Measurements from ENCODE around the gene PHLDA1. TPM values are rescaled to one million over a fixed set of nuclear protein-coding genes. Genes with fewer than 3 reads are reported as not detected.

The PHLDA1 gene
- total RNA-seq, 1 donor from 2014 or later, result 44.2 TPM

GRCh38 chr12:76023069-76023690, 8.4 kb downstream of the PHLDA1 start:
- Mint-ChIP-seq H3K9me3 (no peaks in the 10 kb centered on the region), H3K4me3 (ENCODE audit: low read depth) (no peak overlapping the region), H3K4me1 (ENCODE audit: low read depth) (peaks cover 69% of the 10 kb centered on the region), H3K27me3 (ENCODE audit: low read depth) (no peaks in the 10 kb centered on the region), H3K27ac (peak overlapping the region; percentile 59), H3K36me3 (ENCODE audit: low read depth) (peaks cover 38% of the 10 kb centered on the region)
- intact Hi-C loops (cut with micrococcal nuclease), result loop anchor here (5.0 kb wide), 1 partner anchor 366 kb away; no protein-coding TSS in a partner anchor
- no peak for DNase-seq (ENCODE audit: low spot score)

- peak overlapping the region; percentile 59 for H3K27ac Mint-ChIP-seq
- intact Hi-C loops (cut with micrococcal nuclease), result loop anchor here (5.0 kb wide), 1 partner anchor 365 kb away; no protein-coding TSS in a partner anchor
- H3K36me3 Mint-ChIP-seq (ENCODE audit: low read depth), result peaks cover 35% of the 10 kb centered on the region
- no peak for DNase-seq (ENCODE audit: low spot score)
- no peak overlapping the region for H3K4me3 Mint-ChIP-seq (ENCODE audit: low read depth)
- H3K9me3 Mint-ChIP-seq, result no peaks in the 10 kb centered on the region
- H3K27me3 Mint-ChIP-seq (ENCODE audit: low read depth), result no peaks in the 10 kb centered on the region
- peaks cover 70% of the 10 kb centered on the region for H3K4me1 Mint-ChIP-seq (ENCODE audit: low read depth)
Observed at GRCh38 chr12:76022506-76022905, 9.1 kb downstream of the PHLDA1 start.

- H3K36me3 Mint-ChIP-seq (ENCODE audit: low read depth), result peaks cover 20% of the 10 kb centered on the region
Observed at GRCh38 chr12:76020731-76021672, 10.6 kb downstream of the PHLDA1 start.

GRCh38 chr12:76020281-76020680, 11.3 kb downstream of the PHLDA1 start:
- peaks cover 13% of the 10 kb centered on the region for H3K36me3 Mint-ChIP-seq (ENCODE audit: low read depth)
- peak; percentile 73 for DNase-seq (ENCODE audit: low spot score)
- peak overlapping the region; percentile 99 for H3K27ac Mint-ChIP-seq
- H3K4me3 Mint-ChIP-seq (ENCODE audit: low read depth), result peak overlapping the region; percentile 53
- intact Hi-C loops (cut with micrococcal nuclease), result loop anchor here (1.0 to 5.0 kb wide), 9 partner anchors 11 to 540 kb away; partner anchors contain the start of genes GLIPR1 and PHLDA1
- H3K27me3 Mint-ChIP-seq (ENCODE audit: low read depth), result no peaks in the 10 kb centered on the region
- H3K4me1 Mint-ChIP-seq (ENCODE audit: low read depth), result peaks cover 60% of the 10 kb centered on the region
- H3K9me3 Mint-ChIP-seq, result no peaks in the 10 kb centered on the region

More at GRCh38 chr12:76020731-76021672, 10.6 kb downstream of the PHLDA1 start:
- DNase-seq (ENCODE audit: low spot score), result peak; percentile 67
- no peaks in the 10 kb centered on the region for H3K9me3 Mint-ChIP-seq
- peak overlapping the region; percentile 66 for H3K4me3 Mint-ChIP-seq (ENCODE audit: low read depth)
- no peaks in the 10 kb centered on the region for H3K27me3 Mint-ChIP-seq (ENCODE audit: low read depth)
- intact Hi-C loops (cut with micrococcal nuclease), result loop anchor here (1.0 to 5.0 kb wide), 9 partner anchors 10 to 541 kb away; partner anchors contain the start of genes GLIPR1 and PHLDA1
- peaks cover 60% of the 10 kb centered on the region for H3K4me1 Mint-ChIP-seq (ENCODE audit: low read depth)
- H3K27ac Mint-ChIP-seq, result peak overlapping the region; percentile 99

GRCh38 chr12:76018672-76019071, 12.9 kb downstream of the PHLDA1 start:
- peaks cover 5% of the 10 kb centered on the region for H3K36me3 Mint-ChIP-seq (ENCODE audit: low read depth)
- no peak overlapping the region for H3K4me3 Mint-ChIP-seq (ENCODE audit: low read depth)
- H3K27ac Mint-ChIP-seq, result peak overlapping the region; percentile 33
- intact Hi-C loops (cut with micrococcal nuclease), result no loop called here
- H3K4me1 Mint-ChIP-seq (ENCODE audit: low read depth), result peaks cover 57% of the 10 kb centered on the region
- DNase-seq (ENCODE audit: low spot score), result no peak
- H3K9me3 Mint-ChIP-seq, result no peaks in the 10 kb centered on the region
- no peaks in the 10 kb centered on the region for H3K27me3 Mint-ChIP-seq (ENCODE audit: low read depth)

DNA sequence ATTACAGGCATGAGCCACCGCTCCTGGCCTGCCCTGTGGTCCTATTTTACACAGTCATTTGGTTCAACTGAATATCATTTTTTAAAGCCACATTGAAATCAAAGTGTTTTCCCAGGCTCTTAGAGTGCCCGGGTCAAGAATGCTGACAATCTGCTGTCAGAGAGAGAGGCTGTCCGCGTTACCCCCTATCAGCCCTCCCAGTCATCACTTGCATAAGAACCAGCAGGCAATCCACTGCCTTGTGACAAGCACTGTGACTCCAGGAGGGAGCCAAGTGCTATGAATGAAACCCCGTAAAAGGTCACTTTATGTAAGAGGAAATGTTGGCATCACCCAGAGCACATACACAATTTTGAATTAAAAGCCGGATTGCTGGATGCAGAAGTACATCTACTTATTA, 13.5 kb downstream of the PHLDA1 start:
- Mint-ChIP-seq H3K27ac (no peak overlapping the region), H3K36me3 (ENCODE audit: low read depth) (peaks cover 5% of the 10 kb centered on the region), H3K4me3 (ENCODE audit: low read depth) (no peak overlapping the region), H3K9me3 (no peaks in the 10 kb centered on the region), H3K27me3 (ENCODE audit: low read depth) (no peaks in the 10 kb centered on the region), H3K4me1 (ENCODE audit: low read depth) (peaks cover 57% of the 10 kb centered on the region)
- DNase-seq (ENCODE audit: low spot score), result no peak
- intact Hi-C loops (cut with micrococcal nuclease), result no loop called here

- Mint-ChIP-seq H3K4me1 (ENCODE audit: low read depth) (peaks cover 29% of the 10 kb centered on the region), H3K27ac (no peak overlapping the region), H3K36me3 (ENCODE audit: low read depth) (no peaks in the 10 kb centered on the region), H3K27me3 (ENCODE audit: low read depth) (no peaks in the 10 kb centered on the region), H3K9me3 (no peaks in the 10 kb centered on the region), H3K4me3 (ENCODE audit: low read depth) (no peak overlapping the region)
- intact Hi-C loops (cut with micrococcal nuclease), result no loop called here
- DNase-seq (ENCODE audit: low spot score), result no peak
Observed at GRCh38 chr12:76014007-76014406, 17.6 kb downstream of the PHLDA1 start.

DNA sequence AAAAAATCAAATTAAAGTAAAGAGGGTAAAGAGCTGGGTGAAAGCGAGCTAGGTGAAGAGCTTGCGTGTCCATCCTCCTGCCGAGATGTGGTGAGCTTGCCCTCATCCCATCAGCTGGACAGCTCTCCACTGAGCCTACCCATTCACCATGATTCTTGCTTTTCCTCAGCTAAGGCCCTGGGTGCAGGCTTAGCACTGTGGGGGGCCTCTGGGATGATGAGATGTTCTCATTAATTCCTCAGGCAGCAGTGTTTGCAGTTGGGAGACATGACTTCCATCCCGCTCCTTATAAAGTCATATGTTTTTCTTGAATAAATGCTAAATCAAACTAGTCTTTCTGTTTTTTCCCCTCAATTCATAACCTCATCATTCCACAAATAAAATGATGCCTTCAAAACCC, 18.0 kb downstream of the PHLDA1 start:
- H3K4me3 Mint-ChIP-seq (ENCODE audit: low read depth), result no peak overlapping the region
- no peaks in the 10 kb centered on the region for H3K9me3 Mint-ChIP-seq
- DNase-seq (ENCODE audit: low spot score), result no peak
- intact Hi-C loops (cut with micrococcal nuclease), result no loop called here
- H3K27ac Mint-ChIP-seq, result no peak overlapping the region
- H3K36me3 Mint-ChIP-seq (ENCODE audit: low read depth), result no peaks in the 10 kb centered on the region
- H3K4me1 Mint-ChIP-seq (ENCODE audit: low read depth), result peaks cover 25% of the 10 kb centered on the region
- H3K27me3 Mint-ChIP-seq (ENCODE audit: low read depth), result no peaks in the 10 kb centered on the region

- Mint-ChIP-seq H3K27me3 (ENCODE audit: low read depth) (no peaks in the 10 kb centered on the region), H3K9me3 (no peaks in the 10 kb centered on the region), H3K4me1 (ENCODE audit: low read depth) (peaks cover 18% of the 10 kb centered on the region), H3K36me3 (ENCODE audit: low read depth) (no peaks in the 10 kb centered on the region), H3K27ac (no peak overlapping the region), H3K4me3 (ENCODE audit: low read depth) (no peak overlapping the region)
- intact Hi-C loops (cut with micrococcal nuclease), result no loop called here
- no peak for DNase-seq (ENCODE audit: low spot score)
Observed at GRCh38 chr12:76012644-76013043, 18.9 kb downstream of the PHLDA1 start.

DNA sequence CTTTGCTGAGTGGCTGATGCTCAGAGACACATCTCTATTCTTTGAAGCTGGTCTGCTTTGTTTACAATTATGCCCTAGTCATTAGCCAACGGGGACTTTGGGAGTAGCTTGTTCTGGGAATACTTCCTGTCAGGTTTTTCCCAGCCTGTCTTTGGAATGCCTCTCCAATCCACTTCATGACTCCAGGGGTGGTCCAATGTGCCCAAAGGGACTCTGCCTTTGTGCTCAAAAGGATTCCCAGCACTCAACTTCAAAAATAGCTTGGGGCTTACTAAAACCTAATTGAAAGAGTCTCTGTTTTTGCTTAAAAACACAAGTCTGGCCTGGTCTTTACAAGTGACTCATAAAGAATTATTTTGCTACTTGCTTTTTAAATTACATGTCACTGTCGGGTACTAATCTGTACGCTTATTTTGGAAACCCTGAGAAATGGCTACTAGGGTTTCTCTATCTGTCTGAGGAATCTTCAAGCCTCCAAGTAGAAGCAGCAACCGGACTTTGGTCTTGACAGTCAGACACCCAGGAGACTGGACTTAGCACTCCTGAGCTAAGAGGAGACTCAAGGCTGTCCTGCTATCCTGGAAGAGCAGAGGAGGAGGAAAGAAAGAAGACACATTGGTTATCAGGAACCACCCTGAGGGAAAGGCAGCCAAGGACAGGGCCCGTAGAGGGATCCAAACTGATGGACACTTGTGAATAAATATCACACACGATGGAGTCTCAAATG, 20.7 kb downstream of the PHLDA1 start:
- no peak for DNase-seq (ENCODE audit: low spot score)
- no peaks in the 10 kb centered on the region for H3K36me3 Mint-ChIP-seq (ENCODE audit: low read depth)
- H3K27ac Mint-ChIP-seq, result no peak overlapping the region
- no peak overlapping the region for H3K4me3 Mint-ChIP-seq (ENCODE audit: low read depth)
- intact Hi-C loops (cut with micrococcal nuclease), result no loop called here
- peaks cover 13% of the 10 kb centered on the region for H3K4me1 Mint-ChIP-seq (ENCODE audit: low read depth)
- H3K9me3 Mint-ChIP-seq, result no peaks in the 10 kb centered on the region
- no peaks in the 10 kb centered on the region for H3K27me3 Mint-ChIP-seq (ENCODE audit: low read depth)

DNA sequence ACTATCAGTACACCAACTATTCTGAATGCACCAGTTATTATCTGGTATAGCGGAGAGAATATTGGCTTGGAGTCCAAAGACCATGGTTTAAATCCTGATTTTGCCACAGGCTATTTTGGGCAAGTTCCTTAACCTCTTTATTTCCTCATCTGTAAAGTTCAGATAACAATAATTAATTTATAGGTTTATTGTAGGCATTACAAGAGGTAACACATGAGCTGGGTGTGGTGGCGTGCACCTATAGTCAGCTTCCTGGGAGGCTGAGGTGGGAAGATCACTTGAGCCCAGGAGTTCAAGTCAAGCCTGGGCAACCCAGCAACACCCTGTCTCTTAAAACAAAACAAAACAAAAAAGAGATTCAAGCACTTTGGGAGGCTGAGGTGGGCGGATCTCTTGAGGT, 23.1 kb downstream of the PHLDA1 start:
- H3K27ac Mint-ChIP-seq, result no peak overlapping the region
- no peak for DNase-seq (ENCODE audit: low spot score)
- peaks cover 6% of the 10 kb centered on the region for H3K36me3 Mint-ChIP-seq (ENCODE audit: low read depth)
- H3K9me3 Mint-ChIP-seq, result peaks cover 12% of the 10 kb centered on the region
- H3K27me3 Mint-ChIP-seq (ENCODE audit: low read depth), result no peaks in the 10 kb centered on the region
- no peaks in the 10 kb centered on the region for H3K4me1 Mint-ChIP-seq (ENCODE audit: low read depth)
- intact Hi-C loops (cut with micrococcal nuclease), result no loop called here
- H3K4me3 Mint-ChIP-seq (ENCODE audit: low read depth), result no peak overlapping the region

GRCh38 chr12:76007640-76008039, 23.9 kb downstream of the PHLDA1 start:
- H3K4me1 Mint-ChIP-seq (ENCODE audit: low read depth), result no peaks in the 10 kb centered on the region
- H3K4me3 Mint-ChIP-seq (ENCODE audit: low read depth), result no peak overlapping the region
- peaks cover 12% of the 10 kb centered on the region for H3K9me3 Mint-ChIP-seq
- no peak for DNase-seq (ENCODE audit: low spot score)
- peaks cover 6% of the 10 kb centered on the region for H3K36me3 Mint-ChIP-seq (ENCODE audit: low read depth)
- H3K27ac Mint-ChIP-seq, result no peak overlapping the region
- H3K27me3 Mint-ChIP-seq (ENCODE audit: low read depth), result no peaks in the 10 kb centered on the region
- intact Hi-C loops (cut with micrococcal nuclease), result no loop called here
